A673 (cell line): ENCODE data around the gene CFAP46. TPM values are rescaled to one million over a fixed set of nuclear protein-coding genes. Genes with fewer than 3 reads are reported as not detected.

ENCODE experiments used
- BruUV-seq: library from RNA; stranded (reverse); fragments of 400-500 nt; replicated peaks from 2 replicates; lab custom pipeline; 2021; lab: Mats Ljungman, UMichigan
- CTCF ChIA-PET: fragments of 300-600 bp; sonication (Branson Sonifier 250); formaldehyde crosslinking; loops from one replicate; lab custom pipeline; 2022; ENCODE audit warnings: antibody characterized with exemption; lab: Charles Lee
- POLR2A ChIA-PET: fragments of 300-600 bp; sonication (Branson Sonifier 250); formaldehyde crosslinking; loops from one replicate; lab custom pipeline; 2022; ENCODE audit warnings: antibody characterized with exemption; ENCODE audit not compliant: low non-redundant PET; lab: Charles Lee
- DNase-seq: peaks from one replicate; pipeline ENCODE4 v3.0.0-alpha.2; 2015; ENCODE audit warnings: low spot score
- H3K27ac ChIP-seq: fragments of 200-600 bp; sonication (generic); 2 replicates; pipeline ENCODE4 v1.5.1; 2016; ENCODE audit warnings: mixed run types, low read depth, mild to moderate bottlenecking, mixed read lengths, antibody characterized with exemption, low read length; ENCODE audit not compliant: poor library complexity, severe bottlenecking
- H3K27me3 ChIP-seq: fragments of 200-600 bp; sonication (generic); replicated peaks from 2 replicates; pipeline ENCODE4 v1.6.1; 2017; ENCODE audit warnings: mixed run types, low read depth, mild to moderate bottlenecking, mixed read lengths, antibody characterized with exemption, low read length; ENCODE audit not compliant: insufficient read depth, poor library complexity
- H3K36me3 ChIP-seq: fragments of 200-600 bp; sonication (generic); 2 replicates; pipeline ENCODE4 v1.6.1; 2016; ENCODE audit warnings: mixed run types, mild to moderate bottlenecking, mixed read lengths, antibody characterized with exemption, low read length; ENCODE audit not compliant: insufficient read depth, poor library complexity, severe bottlenecking
- H3K4me1 ChIP-seq: fragments of 200-600 bp; sonication (generic); 2 replicates; pipeline ENCODE4 v1.6.1; 2017; ENCODE audit warnings: mixed run types, mild to moderate bottlenecking, mixed read lengths, antibody characterized with exemption, low read length; ENCODE audit not compliant: insufficient read depth, poor library complexity, severe bottlenecking
- H3K4me3 ChIP-seq: fragments of 200-600 bp; sonication (generic); 2 replicates; pipeline ENCODE4 v1.5.1; 2016; ENCODE audit warnings: low read depth, mixed run types, mild to moderate bottlenecking, mixed read lengths, low read length; ENCODE audit not compliant: poor library complexity, severe bottlenecking
- H3K9me3 ChIP-seq: fragments of 200-600 bp; sonication (generic); 2 replicates; pipeline ENCODE4 v1.6.1; 2016; ENCODE audit warnings: mixed run types, low read depth, mild to moderate bottlenecking, mixed read lengths, antibody characterized with exemption, low read length; ENCODE audit not compliant: poor library complexity, severe bottlenecking
- CTCF ChIP-seq: fragments of 300-800, 200-600 bp; sonication (generic); conservative IDR thresholded peaks from 2 replicates; pipeline ENCODE4 v1.5.1; 2017; ENCODE audit warnings: low read depth, mild to moderate bottlenecking, antibody characterized with exemption, low read length, moderate library complexity, mixed read lengths
- EZH2 ChIP-seq: fragments of 200-600 bp; sonication (generic); IDR thresholded peaks from 2 replicates; pipeline ENCODE4 v1.6.1; 2017; ENCODE audit warnings: borderline replicate concordance, low read depth, mild to moderate bottlenecking, mixed read lengths, antibody characterized with exemption, low read length; ENCODE audit not compliant: poor library complexity, severe bottlenecking
- intact Hi-C: fragments of 100-400 bp; cut with micrococcal nuclease; formaldehyde crosslinking; loops from one replicate; pipeline ENCODE4 v1.10.0; 2022; ENCODE audit not compliant: unreplicated experiment
- total RNA-seq: library from RNA; stranded (reverse); gene quantifications from 2 replicates; pipeline ENCODE4 v1.2.3, GENCODE V29; 2021

CFAP46 gene
- total RNA-seq, 1 experiment from 2014 or later, result 1.9 TPM

GRCh38 chr10:132893090-132893489, 49.3 kb downstream of the CFAP46 start:
- Histone ChIP-seq H3K4me1 (no peaks in the 10 kb centered on the region), H3K36me3 (no peaks in the 10 kb centered on the region), H3K4me3 (no peak overlapping the region), H3K9me3 (no peaks in the 10 kb centered on the region), H3K27me3 (peaks cover 77% of the 10 kb centered on the region), H3K27ac (no peak overlapping the region)
- intact Hi-C loops, result loop anchor here (10.0 kb wide), 1 partner anchor 238 kb away; no protein-coding TSS in a partner anchor
- BruUV-seq, result no TSS peak
- POLR2A ChIA-PET, result no interaction called here
- no peak for TF ChIP-seq CTCF
- TF ChIP-seq EZH2, result no peak
- CTCF ChIA-PET, result no interaction called here
- DNase-seq, result no peak

GRCh38 chr10:132892004-132892403, 50.4 kb downstream of the CFAP46 start:
- no peak for DNase-seq
- Histone ChIP-seq H3K36me3 (no peaks in the 10 kb centered on the region), H3K27me3 (peaks cover 71% of the 10 kb centered on the region), H3K4me3 (no peak overlapping the region), H3K9me3 (no peaks in the 10 kb centered on the region), H3K4me1 (no peaks in the 10 kb centered on the region), H3K27ac (no peak overlapping the region)
- intact Hi-C loops, result loop anchor here (10.0 kb wide), 1 partner anchor 237 kb away; no protein-coding TSS in a partner anchor
- BruUV-seq, result no TSS peak
- CTCF ChIA-PET, result no interaction called here
- TF ChIP-seq EZH2, result no peak
- TF ChIP-seq CTCF, result no peak
- POLR2A ChIA-PET, result no interaction called here

GRCh38 chr10:132891368-132891767, 51.0 kb downstream of the CFAP46 start:
- Histone ChIP-seq H3K27ac (no peak overlapping the region), H3K27me3 (peaks cover 64% of the 10 kb centered on the region), H3K4me3 (no peak overlapping the region), H3K9me3 (no peaks in the 10 kb centered on the region), H3K4me1 (no peaks in the 10 kb centered on the region), H3K36me3 (no peaks in the 10 kb centered on the region)
- no TSS peak for BruUV-seq
- intact Hi-C loops, result loop anchor here (10.0 kb wide), 1 partner anchor 237 kb away; no protein-coding TSS in a partner anchor
- ChIA-PET CTCF (no interaction called here), POLR2A (no interaction called here)
- DNase-seq, result no peak
- TF ChIP-seq CTCF (no peak), EZH2 (no peak)
